ENCODE measurements around the gene CKS1B. TPM values are rescaled to one million over a fixed set of nuclear protein-coding genes. Genes with fewer than 3 reads are reported as not detected.
A peak's percentile ranks its signal among the peaks of the same experiment; 100 is the strongest.

The CKS1B gene
- total RNA-seq, 1 donor from 2014 or later, result 28.5 TPM

DNA sequence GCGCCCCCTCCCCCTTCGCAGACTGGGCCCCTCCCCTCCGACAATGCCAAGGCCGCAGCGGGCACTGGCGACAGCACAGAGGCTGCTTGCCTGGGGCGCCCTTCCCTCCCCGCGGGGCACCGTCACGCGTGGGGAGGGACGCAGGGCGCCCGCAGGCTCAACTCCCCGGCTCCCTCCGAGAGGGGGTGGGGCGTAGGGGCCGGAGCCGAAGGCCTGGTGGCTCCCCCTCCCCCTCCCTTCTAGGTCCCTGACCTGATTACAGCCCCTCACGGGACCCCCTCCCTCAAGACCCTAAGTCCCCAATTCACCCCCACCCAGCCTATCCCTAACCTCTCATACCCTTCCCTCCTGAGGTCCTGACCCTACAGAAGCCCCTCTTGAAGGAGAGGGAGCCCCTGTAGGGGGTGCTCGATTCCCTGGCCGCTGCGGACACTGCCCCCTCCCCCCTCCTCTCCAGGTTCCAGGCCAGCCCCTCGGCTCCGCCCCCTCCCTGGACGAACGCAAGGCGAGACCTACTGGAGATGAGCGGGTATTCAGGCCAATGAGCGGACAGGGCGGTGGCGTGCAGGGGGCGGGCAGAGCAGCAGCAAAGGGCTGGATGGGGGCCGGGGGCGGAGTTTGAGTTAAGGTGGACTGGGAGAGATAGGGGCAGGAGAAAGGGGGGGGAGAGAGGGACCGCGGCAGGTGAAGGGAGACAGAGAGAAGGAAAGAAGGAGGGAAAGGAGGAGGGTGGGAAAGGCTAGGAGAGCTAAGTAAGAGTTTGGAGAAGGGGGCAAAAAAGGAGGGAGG lies 27.4 kb downstream of the CKS1B start:
- H3K9me3 ChIP-seq, result no peaks in the 10 kb centered on the region
- intact Hi-C loops (cut with DNase I), result no loop called here
- H3K36me3 ChIP-seq, result no peaks in the 10 kb centered on the region
- H3K4me3 ChIP-seq, result peak overlapping the region; percentile 97
- no peaks in the 10 kb centered on the region for H3K27me3 ChIP-seq (ENCODE audit: low read depth)
- H3K27ac ChIP-seq, result peak overlapping the region; percentile 86
- peaks cover 54% of the 10 kb centered on the region for H3K4me1 ChIP-seq
- DNase-seq, result peak; percentile 100
- ATAC-seq, result peak; percentile 86 to 92
- TF ChIP-seq, protein P1, sequence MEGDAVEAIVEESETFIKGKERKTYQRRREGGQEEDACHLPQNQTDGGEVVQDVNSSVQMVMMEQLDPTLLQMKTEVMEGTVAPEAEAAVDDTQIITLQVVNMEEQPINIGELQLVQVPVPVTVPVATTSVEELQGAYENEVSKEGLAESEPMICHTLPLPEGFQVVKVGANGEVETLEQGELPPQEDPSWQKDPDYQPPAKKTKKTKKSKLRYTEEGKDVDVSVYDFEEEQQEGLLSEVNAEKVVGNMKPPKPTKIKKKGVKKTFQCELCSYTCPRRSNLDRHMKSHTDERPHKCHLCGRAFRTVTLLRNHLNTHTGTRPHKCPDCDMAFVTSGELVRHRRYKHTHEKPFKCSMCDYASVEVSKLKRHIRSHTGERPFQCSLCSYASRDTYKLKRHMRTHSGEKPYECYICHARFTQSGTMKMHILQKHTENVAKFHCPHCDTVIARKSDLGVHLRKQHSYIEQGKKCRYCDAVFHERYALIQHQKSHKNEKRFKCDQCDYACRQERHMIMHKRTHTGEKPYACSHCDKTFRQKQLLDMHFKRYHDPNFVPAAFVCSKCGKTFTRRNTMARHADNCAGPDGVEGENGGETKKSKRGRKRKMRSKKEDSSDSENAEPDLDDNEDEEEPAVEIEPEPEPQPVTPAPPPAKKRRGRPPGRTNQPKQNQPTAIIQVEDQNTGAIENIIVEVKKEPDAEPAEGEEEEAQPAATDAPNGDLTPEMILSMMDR (IDR thresholded peaks at IDR 0.05), result peak; percentile 41

DNA sequence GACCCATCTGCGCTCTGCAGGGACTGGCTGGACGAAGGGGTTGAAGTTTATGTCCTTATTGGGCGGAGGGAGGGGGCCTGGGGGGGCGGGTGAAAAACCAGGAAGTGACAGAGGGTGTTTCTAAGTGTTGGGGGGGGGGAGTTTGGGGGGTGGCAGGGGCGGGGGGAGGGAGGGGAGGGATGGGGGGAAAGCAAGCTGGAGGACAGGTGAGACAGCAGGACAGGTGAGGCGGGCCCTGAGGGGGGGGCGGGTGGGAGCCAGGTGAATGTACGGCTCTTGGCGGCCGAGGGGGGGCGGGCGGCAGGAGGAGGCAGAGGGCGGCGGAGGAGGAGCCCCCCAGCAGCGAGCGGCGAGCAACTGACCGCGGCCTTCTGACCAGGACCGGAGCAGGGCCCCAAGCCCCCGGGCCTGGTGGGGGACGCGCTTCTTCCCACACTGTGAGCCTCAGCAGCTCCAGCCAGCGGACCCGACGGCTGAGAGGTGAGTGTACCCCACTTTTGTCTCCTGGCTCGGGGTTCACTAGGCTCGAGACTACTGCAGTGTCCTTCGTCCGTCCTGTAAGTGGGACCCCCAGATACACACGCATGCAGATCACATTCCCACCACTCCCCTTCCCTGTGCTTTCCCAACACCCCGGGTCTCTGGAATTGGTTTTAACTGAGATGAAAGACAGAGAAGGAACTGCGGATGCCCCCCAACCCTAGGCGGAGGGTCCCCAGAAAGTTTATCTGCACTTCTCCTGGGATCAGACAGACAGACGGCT lies 28.2 kb downstream of the CKS1B start, which contains the start of gene ZBTB7B:
Gene ZBTB7B, plus strand, starts transcription at position 339 of the 763 bp plus-strand sequence. CDS start 11,859 bp downstream, outside the sequence.
- Histone ChIP-seq H3K4me3 (peak within 1 kb of the TSS; percentile 97), H3K36me3 (no peaks in the 10 kb centered on the region), H3K4me1 (peaks cover 59% of the 10 kb centered on the region), H3K27ac (peak within 1 kb of the TSS; percentile 91), H3K9me3 (no peaks in the 10 kb centered on the region), H3K27me3 (ENCODE audit: low read depth) (no peaks in the 10 kb centered on the region)
- intact Hi-C loops (cut with DNase I), result no loop called here
- peak; percentile 80 for DNase-seq
- TF ChIP-seq, protein P1 (IDR thresholded peaks at IDR 0.05), result no peak
- peak; percentile 8 to 10 for ATAC-seq

DNA sequence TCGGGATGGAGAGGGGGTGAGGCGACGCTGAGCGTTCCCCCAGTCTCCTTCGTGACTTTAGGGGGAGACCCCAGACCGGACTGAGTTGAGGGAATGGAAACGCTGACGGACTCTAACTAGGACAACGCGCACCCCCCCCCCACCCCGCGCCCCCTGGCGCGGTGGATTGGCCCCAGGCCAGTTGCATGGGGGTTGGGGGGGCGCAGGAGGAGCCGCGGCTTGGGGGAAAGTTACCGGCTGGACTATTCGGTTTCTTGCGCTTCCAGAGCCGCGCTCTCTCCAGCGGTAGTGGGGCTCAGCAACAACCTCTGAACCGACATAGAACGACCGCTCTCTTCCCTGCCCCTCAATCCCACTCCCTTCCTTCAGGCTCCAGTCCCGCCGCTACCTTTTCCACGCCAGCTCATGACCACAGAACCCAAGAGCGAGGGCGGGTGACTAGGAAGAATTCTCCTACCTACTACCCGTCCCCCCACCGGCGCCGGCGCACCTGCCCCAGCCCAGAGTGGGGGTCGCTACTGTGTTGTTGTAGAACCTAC lies 28.8 kb downstream of the CKS1B start:
- ATAC-seq (no peak), DNase-seq (no peak)
- Histone ChIP-seq H3K27me3 (ENCODE audit: low read depth) (no peaks in the 10 kb centered on the region), H3K4me1 (peaks cover 60% of the 10 kb centered on the region), H3K27ac (peak overlapping the region; percentile 91), H3K4me3 (peak overlapping the region; percentile 97), H3K9me3 (no peaks in the 10 kb centered on the region), H3K36me3 (no peaks in the 10 kb centered on the region)
- TF ChIP-seq, protein P1 (IDR thresholded peaks at IDR 0.05), result no peak
- intact Hi-C loops (cut with DNase I), result no loop called here

DNA sequence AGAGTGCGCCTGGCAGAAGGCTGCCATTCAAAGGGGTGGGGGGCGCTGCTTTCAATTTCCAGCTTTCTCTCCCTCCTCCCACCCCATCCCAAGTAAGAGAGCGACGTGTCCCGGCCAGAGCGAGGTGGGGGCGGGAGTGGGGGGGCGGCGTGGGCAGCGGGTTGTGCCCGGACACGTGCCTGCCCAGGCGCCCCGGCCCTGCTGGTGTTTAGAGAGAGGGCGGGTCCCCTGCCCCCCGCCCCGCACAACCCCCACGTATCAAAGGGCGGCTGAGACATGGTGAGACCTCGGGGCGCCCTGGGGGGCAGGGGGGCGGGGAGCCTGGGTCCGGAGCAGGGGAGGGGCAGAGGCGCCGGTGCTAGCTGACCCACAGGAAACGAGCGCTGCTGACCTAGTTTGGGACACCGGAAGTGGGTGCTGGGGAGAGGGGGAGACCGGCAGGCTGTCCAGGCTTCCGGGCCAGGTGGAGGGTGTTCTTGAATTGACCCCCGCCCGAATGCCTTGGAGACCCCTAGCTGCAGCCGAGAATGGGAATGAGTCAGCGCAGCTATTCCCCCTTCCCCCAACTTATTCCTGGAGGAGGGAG lies 29.4 kb downstream of the CKS1B start:
- DNase-seq (peak; percentile 78), ATAC-seq (no peak)
- no peaks in the 10 kb centered on the region for H3K27me3 ChIP-seq (ENCODE audit: low read depth)
- peak overlapping the region; percentile 97 for H3K4me3 ChIP-seq
- TF ChIP-seq, protein P1 (IDR thresholded peaks at IDR 0.05), result no peak
- no peaks in the 10 kb centered on the region for H3K9me3 ChIP-seq
- H3K27ac ChIP-seq, result peak overlapping the region; percentile 91
- intact Hi-C loops (cut with DNase I), result no loop called here
- peaks cover 62% of the 10 kb centered on the region for H3K4me1 ChIP-seq
- H3K36me3 ChIP-seq, result no peaks in the 10 kb centered on the region

DNA sequence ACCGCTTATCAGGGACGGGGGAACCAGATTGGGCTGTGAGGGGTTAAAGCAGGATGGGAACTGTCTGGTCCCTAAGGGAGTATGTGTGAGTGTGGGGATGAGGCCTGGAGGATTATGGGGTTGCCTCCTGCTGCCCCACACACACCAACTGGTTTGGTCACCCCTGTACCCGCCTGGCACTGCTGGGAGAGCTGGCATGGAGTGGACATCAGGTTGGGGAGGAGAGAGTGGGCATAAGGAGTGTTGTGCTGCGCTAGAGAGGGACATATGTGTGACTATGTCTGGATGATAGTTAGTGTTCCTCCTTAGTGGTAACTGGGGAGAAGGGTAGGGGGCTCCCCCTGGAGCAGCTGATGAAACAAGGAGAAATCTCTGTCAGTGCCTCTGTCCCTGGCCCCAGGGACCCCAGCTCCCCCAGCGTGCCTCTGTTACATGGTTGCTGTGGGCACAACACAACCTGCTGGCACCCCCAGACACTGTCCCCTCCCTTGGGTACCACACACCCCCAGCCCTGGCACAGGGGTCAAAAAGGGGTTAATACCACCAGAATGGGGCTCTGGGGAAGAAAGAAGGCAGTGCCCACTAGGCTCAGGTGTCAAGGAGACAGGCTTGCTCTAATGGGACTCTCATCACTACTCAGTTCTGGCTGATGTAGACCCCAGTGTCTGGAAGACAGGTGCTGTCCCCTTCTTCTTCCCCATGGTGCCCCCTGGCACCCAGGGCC lies 30.0 kb downstream of the CKS1B start:
- ATAC-seq (no peak), DNase-seq (no peak)
- peaks cover 62% of the 10 kb centered on the region for H3K4me1 ChIP-seq
- H3K9me3 ChIP-seq, result no peaks in the 10 kb centered on the region
- H3K27ac ChIP-seq, result peak overlapping the region; percentile 91
- H3K27me3 ChIP-seq (ENCODE audit: low read depth), result no peaks in the 10 kb centered on the region
- peak overlapping the region; percentile 97 for H3K4me3 ChIP-seq
- no peaks in the 10 kb centered on the region for H3K36me3 ChIP-seq
- intact Hi-C loops (cut with DNase I), result no loop called here
- TF ChIP-seq, protein P1 (IDR thresholded peaks at IDR 0.05), result no peak
